Renal pelvis (tissue), 4 donors: ENCODE data around the gene GTF2IRD1. TPM values are rescaled to one million over a fixed set of nuclear protein-coding genes. Genes with fewer than 3 reads are reported as not detected.
A peak's percentile ranks its signal among the peaks of the same experiment; 100 is the strongest.
"Not testable (repeated sequence)": the region's sequence is repeated elsewhere in the genome, so short reads cannot be mapped to it uniquely, and the experiment has no call there.

Source experiments
- DNase-seq: peaks from one replicate; pipeline ENCODE4 v3.0.0-alpha.2; 2013
- polyA plus RNA-seq, 3 donors: library from polyadenylated mRNA; unstranded; fragments of 120-200 nt; gene quantifications; one replicate each; pipeline ENCODE4 v1.2.1, GENCODE V29; 2013; ENCODE audit not compliant: insufficient read length in 3 of 3

The GTF2IRD1 gene
- polyA plus RNA-seq, 3 donors = 51.5 to 56.0 (median 55.9) TPM

DNA sequence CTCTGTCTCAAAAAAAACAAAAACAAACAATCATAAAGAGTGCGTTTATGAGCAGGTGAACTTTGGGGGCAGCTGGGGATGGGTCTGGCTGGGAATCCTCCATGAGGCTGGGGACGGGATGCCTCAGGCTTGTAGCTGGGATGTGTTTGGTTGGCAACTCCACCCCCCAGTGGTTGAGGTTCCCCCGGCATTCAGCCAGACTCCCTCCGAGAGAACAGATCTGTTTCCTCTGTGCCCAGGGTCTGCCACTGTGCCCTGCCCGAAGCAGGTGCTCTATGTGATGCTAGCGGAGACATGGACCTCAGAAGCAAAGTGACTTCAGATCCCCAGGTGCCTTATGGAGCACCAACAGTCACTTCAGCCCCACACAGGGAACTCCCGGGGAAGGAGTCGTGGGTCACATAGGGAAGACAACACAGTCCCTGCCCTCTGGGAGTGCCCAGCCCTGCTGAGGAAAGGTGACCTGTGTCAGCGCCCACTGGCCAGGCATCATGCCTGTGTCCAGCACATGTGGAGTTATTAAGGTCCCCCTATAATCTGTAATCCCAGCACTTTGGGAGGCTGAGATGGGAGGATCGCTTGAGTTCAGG, 29.3 kb upstream of the GTF2IRD1 start:
- DNase-seq = no peak

DNA sequence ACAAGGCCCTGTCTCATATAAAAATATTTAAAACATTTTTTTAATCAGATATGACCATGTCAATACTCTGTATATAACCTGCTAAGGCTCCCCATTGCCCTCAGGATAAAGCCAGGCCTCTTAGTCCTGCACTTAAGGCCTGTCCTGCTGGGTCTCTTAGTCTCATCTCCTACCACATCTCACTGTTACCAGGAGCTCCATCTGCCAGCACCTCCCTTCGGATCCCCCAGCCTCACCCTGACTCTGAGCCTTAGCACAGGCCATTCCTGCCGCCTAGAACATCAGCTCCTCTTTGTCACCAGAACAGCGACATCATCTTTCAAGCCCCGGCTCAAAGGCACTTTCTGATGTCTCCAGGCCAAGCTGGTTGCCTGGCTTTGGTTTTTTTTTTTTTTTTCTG, 25.7 kb upstream of the GTF2IRD1 start:
- DNase-seq = no peak

DNA sequence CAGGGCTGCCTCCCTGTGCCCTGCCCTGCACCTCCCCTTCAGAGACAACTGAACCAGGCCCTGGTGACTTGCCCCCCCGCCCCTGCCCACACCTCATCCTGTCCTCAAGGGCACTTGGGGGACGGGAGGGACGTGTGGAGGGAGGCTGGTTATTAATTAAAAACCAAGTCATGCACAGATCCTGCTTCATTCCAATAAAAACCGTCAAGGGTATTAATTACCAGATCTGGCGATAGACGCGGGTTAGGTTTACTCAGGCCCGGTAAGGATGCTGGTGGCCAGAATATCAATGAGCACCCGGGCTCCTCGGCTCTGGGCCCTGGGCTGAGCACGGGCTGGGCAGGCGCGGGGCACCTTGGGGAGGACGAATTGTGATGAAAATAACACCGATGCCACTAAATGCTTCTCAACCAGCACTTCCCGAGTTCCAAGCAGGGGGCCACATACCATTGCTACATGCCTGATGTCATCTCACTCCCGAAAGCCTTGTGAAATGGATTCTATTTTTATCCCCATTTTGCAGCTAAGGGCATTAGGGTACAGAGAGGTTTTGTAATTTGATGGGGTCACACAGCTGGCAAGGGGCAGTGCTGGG, 24.5 kb upstream of the GTF2IRD1 start:
- DNase-seq = peak; percentile 86

DNA sequence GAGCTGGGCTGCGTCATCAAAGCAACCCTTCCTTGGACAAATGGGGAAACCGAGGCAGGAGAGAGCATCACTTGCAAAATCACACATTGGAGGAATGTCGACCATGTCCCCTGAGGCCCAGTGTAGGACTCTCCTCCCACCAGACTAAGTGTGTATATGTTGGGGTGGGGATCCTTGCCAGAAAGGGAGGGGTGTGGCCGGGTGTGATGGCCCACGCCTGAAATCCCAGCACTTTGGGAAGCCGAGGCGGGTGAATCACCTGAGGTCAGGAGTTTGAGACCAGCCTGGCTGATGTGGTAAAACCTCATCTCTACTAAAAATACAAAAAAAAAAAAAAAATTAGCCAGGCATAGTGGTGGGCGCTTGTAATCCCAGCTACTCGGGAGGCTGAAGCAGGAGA, 23.3 kb upstream of the GTF2IRD1 start:
- not testable (repeated sequence) for DNase-seq

DNA sequence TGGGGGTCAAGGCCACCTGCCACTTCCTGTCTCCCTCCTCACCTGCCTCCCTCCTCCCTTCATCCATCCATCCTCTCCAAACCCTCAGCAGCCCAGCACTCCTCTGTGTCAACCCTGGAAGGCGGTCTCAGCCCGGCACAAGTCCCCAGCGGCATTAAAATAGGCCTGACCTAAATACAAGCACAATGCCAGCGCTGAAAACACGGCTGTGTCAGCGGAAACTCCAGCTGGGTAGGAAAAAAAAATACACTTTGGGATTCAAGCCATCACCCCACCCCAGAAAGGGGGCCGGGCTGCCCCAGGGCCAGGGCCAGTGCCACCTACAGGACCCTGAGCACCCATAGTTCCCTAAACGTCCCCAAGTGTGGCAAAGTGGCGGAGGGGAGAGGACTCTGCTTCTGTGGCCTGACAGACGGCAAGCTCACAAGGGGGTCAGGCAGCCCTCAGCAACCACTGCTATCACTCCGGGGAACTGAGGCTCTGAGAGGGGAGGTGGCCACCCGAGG, 22.7 kb upstream of the GTF2IRD1 start:
- DNase-seq = no peak

DNA sequence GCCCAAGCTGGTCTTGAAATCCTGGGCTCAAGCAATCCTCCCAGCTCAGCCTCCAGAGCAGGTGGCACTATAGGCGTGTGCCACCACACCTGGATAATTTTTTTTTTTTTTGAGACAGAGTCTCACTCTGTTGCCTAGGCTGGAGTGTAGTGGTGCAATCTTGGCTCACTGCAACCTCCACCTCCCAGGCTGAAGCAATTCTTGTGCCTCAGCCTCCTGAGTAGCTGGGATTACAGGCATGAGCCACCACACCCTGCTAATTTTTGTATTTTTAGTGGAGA, 16.5 kb upstream of the GTF2IRD1 start:
- not testable (repeated sequence) for DNase-seq

DNA sequence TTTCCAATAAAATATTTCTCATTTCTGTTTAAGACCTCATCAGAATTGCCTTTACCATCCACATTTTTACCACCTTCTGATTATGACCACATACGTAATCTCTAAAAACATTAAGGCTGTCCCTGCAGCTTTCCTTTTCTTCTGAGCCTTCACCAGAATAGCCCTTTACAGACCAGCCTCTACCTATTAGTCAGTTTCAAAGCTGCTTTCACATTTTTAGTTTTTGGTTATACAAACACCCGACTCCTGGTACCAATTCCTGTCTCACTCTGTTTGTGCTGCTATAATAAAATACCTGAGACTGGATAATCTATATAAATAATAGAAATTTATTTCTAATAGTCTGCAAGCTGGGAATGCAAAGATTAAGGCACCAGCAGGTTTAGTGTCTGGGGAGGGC, 15.4 kb upstream of the GTF2IRD1 start:
- DNase-seq = no peak

DNA sequence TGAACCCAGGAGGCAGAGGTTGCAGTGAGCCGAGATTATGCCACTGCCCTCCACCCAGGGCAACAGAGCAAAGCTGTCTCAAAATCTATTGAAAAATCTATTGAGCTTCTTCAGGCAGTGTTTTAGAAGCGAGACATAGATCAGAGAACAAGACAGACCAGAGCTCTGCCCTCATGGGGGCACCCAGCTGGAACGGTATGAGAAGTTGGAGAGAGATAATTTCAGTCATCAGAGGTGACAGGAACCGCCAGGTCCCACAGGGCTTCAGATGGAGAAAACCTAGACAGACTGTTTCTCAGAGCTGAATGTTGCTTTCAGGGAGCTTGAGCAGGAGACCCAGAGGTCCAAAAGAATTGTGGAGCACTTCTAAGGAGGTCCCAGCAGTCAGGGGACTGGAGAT, 14.2 kb upstream of the GTF2IRD1 start:
- DNase-seq = no peak

DNA sequence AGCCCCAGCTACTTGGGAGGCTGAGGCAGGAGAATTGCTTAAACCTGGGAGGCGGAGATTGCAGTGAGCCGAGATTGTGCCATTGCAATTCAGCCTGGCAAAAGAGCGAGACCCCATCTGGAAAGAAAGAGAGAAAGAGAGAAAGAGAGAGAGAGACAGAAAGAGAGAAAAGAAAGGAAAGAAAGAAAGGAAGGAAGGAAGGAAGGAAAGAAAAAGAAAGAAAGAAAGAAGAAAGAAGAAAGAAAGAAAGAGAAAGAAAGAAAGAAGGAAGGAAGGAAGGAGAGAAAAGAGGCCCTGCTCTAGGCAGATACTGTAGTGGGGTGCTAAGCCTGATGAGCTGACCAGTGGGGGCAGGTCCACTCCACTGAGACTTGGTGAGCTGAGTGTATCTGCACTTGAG, 13.6 kb upstream of the GTF2IRD1 start:
- not testable (repeated sequence) for DNase-seq

DNA sequence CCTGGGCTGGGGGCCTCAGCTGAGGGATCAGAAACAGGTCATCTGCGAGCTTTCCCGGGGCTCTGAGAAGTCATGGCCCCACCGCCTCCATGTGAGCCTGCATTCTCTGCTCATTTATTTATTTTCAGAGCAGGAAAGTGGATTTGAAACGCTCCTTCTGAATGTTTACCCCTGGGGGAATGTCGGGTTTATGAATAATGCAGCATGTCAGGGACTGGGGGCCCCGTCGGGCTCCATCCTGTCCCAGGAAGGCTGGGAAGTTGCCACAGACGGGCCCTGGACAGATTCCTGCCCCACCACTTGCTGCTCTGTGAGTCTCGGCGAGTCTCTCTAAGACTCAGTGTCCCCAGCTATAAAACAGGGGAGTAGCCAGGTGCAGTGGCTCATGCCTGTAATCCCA, 11.9 kb upstream of the GTF2IRD1 start:
- no peak for DNase-seq

DNA sequence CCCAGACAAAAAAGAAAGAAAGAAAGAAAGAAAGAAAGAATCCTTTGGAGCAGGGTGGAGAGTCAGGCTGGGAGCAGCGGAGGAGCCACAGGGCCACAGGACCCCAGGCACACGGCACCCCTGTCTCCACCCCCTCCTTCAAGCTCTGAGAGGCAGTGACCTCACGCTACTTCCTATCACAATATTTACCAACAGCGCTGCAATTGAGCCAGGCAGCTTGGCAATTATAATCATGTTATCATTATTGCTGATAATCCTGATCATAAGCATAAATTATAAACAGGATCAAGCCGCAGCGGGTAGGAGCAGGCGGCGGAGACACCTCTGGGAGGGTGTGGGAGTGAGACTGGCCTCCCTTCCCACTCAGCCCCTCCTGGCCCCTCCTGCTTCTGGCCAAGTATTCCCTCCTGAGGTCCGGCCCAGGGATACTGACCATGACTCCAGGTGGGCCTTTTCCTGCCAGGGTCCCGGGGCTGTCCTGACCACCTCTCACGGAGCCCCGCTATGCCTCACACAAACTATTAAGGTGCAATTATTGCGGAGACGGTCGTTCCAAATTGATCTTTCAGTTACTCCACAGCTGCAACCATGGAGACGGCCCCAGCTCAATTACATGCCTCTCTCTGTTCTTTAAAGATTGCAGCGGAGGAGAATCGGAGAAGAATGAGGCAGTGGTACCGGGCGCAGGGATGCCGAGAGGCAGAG, 10.0 kb upstream of the GTF2IRD1 start:
- no peak for DNase-seq

DNA sequence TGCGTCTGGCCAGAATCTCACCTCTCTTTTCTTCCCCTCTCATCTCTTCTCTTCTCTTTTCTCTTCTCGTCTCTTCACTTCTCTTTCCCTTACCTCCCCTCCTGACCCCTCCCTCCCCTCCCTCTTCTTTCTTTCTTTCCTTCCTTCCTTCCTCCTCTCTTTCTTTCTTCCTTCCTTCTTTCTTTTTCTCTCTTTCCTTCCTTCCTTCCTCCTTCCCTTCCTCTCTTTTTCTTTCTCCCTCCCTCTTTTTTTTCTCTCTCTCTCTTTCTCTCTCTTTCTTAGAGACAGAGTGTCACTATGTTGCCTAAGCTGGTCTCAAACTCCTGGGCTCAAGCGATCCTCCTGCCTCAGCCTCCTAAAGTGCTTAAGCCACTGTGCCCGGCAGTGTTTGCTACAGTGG, 4.6 kb upstream of the GTF2IRD1 start:
- DNase-seq = no peak

DNA sequence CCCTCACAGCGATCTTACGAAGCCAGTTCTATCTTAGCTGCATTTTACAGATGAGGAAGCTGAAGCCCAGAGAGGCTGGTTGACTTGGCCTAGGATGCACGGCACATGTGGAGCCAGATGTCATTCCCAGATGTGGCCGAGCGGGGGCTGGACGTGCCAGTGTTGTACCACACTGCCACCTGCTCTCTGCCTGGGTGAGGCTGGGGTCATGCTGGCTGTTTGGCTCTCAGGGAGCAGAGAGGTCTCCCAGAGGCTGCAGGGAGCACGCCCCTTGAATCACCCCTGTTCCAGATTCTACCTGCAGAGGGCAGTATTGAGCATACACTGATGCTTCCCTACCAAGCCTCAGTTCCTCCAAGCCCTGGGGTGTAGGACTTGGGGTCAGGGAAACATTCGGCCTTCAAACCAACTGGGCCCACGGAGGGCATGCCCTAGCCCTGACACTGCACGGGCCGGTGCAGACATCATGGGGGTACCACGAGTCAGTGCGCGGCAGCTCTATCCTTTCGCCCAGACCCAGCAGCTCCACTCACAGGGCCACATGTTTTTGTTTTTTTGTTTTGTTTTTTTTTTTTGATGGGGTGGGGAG, 3.8 kb upstream of the GTF2IRD1 start:
- no peak for DNase-seq

DNA sequence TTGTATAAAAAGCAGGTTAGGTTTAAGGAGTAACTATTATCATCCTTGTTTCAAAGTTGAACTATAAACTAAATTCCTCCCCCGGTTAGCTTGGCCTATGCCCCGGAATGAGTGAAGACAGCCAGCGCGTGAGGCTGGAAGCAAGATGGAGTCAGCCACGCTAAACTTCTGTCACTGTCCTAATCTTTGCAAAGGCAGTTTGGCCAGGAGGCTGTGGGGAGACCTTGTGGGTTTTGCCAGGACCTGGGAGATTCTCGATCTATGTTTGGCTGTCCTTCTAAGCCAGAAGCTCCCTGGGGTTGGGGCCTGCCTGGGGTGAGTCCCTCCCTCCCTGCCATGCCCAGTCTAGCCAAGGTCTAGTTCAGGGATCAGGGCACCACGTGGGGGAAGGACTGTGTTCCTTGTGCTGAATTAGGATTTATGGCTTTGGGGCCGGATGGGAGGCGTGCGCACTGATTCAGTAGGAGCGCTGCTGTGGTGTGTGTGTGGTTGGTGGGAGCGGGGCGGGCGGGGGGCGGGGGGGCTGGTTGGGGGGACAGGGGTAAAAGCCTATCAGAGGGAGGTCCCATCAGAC, 871 bp upstream of the GTF2IRD1 start:
- DNase-seq = no peak

DNA sequence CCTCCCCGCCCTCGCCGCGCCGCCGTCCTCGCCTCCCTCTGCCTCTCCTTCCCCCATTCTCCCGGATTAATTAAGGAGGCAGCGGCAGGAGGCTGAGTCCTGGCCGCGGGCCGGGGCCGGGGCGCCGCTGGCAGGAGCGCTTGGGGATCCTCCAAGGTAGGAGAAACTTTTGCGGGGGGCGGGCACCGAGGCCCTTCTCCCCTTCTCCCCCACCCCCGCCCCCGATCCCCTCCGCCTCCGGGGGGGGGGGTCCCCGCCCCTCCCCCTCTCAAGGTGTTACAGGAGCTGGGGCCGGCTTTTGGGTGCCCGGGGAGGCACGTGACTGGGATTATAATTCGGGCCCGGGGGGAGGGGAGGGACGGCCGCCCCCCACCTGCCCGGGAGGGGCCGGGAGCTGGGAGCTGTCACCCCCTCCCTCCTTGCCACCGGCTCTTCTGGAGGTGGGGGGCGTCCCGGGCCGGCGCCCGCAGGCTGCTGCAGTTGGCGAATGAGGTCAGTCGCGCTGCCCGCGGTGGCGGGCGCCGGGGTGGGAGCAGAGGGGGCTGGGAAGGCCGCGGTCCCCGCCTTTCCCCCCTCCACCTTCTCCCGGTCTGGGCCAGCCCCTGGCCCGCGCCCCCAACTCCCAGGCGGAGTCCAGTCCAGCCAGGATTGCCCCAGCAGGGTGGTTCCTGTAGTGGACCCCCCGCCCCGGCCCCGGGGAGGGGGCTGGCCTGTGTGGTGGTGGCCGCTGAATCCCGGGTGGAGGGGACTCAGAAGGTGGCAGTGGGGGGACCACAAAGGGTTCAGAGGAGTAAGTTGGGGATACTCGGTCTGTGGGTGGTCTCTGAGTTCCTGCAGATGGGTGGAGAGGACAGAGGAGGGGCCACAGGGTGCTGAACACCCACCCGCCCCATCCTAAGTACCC, 567 bp downstream of the GTF2IRD1 start:
- no peak for DNase-seq

DNA sequence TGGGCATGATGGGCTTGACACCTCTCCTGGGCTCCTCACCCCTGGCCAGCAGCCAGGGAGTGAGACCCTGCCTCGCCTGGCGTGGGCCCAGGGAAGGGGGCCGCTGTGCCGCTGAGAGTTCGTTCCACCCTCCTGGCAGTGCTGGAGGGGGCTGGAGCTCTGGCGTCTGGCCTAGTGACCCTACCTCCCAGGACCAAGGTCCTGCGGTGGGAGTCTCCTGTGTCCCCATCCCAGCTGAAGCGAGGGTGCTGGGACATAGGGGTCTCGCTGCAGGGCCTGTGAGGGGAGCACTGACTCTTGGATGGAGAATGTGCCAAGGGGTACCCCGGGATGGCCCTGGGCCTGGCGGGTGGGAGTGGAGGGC, 1.2 kb downstream of the GTF2IRD1 start:
- DNase-seq = no peak

DNA sequence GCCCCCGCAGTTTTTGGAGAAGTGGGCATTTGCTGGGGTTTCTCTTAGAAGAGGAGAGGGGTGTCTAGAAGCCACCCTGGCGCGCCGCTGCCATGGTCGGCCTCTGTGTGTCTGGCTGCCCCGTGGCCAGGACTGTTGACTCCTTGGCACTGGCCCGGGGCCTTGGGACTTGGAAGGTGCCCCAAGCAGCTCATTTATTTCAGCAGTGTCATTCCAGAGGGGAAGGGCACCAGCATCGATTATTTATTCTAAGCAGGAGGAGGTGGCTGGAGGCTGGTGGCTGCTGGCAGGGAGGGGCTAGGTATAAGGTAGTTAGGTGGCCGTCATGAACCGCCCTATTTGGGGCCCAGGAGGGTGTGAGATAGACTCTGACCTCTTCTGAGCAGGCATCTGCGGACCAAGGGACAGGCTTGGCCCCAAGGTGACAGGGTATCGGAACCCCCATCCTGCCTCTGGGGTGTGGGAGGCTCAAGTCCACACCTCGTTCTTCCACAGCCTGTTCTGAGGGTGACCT, 1.6 kb downstream of the GTF2IRD1 start:
- DNase-seq = no peak

DNA sequence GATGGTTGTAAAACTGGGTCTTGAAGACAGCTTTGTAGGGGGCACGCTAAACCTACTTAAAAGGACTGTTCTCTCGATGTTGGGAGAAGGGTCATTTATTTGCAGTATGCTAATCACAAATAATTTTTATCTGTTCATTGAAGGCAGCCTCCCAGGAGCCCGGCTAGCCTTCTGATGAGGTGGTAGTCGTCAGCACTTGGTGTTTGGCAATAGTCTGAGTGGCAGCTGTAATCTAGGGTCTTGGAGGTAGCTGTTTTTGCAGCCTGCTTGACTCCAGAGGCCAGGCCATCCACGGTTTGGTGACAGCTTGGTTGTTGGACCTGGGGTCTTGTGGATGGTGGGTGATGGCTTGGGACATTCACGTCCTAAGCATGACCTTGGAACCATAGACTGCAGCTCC, 2.2 kb downstream of the GTF2IRD1 start:
- DNase-seq = no peak

DNA sequence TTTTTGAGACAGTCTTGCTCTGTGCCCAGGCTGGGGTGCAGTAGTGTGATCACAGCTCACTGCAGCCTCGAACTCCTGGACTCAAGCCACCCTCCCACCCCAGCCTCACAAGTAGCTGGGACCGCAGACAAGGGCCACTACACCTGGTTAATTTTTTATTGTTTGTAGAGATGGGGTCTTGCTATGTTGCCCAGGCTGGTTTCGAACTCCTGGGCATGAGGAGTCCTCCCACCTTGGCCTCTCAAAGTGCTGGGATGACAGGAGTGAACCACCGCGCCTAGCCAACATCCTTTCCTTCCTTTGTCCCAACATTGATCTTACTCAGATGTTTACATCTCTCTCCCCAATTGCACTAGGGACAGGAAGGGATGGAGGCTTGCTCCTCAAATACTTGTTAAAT, 3.3 kb downstream of the GTF2IRD1 start:
- no peak for DNase-seq

DNA sequence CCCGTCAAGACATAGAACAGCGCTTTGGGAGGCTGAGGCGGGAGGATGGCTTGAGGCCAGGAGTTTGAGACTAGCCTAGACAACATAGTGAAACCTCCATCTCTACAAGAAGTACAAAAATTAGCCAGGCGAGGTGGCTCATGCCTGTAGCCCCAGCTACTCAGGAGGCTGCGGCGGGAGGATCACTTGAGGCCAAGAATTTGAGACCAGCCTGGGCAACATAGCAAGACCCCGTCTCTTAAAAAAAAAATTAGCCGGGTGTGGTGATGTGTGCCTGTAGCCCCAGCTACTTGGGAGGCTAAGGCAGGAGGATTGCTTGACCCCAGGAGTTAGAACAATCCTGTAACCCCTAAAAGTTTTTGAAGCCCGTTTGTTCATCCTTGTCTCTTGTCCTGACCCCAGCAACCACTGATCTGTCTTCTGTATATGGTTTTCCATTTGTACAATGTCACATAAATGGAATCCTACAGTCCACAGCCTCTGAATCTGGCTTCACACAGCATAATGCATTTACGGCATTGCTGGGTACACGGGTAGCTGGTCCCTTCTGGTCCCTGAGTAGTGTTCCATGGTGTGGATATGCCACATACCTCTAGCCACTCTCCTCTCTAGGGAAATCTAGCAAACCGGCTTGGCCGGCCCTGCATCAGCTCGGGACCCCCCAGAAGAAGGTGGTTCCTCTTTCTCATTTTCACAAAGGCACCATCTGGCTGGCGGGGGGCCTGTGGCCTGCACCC, 8.4 kb downstream of the GTF2IRD1 start:
- DNase-seq = no peak

DNA sequence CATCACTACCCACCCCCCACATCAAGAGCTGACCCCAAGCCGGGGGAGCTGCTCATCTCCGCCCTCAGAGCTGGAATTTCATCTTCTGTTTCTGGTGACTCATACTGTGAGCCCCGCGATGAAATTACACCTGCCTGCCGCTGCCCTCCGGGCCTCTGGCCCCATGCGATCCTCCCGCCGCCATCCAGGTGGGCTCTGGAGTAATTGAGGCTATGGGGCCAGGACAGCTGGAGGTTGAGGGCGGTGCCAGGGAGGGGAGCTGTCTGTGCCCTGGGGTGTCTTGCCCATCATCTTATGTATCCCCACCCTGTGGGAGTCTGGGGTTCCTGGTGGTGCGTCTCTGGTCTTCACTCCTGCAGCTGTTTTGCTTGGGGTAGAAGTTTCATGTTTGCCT, 9.0 kb downstream of the GTF2IRD1 start:
- DNase-seq = no peak
